GM19239 (cell line): ENCODE results near the gene THRA.
A peak's percentile ranks its signal among the peaks of the same experiment; 100 is the strongest.

Experiments used
- DNase-seq: peaks from one replicate; pipeline ENCODE4 v3.0.0; 2011; ENCODE audit warnings: low spot score; ENCODE audit not compliant: insufficient read length
- FAIRE-seq: peaks from 2 replicates; lab custom pipeline; 2011; peaks lifted over from hg19 to GRCh38; lab: Jason Lieb, UNC

Gene THRA

GRCh38 chr17:40063187-40063771, 514 bp downstream of the THRA start:
- FAIRE-seq (no peak), DNase-seq (no peak)

- FAIRE-seq (no peak), DNase-seq (no peak)
These were observed 1.3 kb downstream of the THRA start for GRCh38 chr17:40063901-40064531.

GRCh38 chr17:40064971-40065768, 2.4 kb downstream of the THRA start:
- FAIRE-seq (no peak), DNase-seq (no peak)

- no peak for FAIRE-seq
- DNase-seq, result no peak
These were observed 3.2 kb downstream of the THRA start for GRCh38 chr17:40065769-40066510.

DNA sequence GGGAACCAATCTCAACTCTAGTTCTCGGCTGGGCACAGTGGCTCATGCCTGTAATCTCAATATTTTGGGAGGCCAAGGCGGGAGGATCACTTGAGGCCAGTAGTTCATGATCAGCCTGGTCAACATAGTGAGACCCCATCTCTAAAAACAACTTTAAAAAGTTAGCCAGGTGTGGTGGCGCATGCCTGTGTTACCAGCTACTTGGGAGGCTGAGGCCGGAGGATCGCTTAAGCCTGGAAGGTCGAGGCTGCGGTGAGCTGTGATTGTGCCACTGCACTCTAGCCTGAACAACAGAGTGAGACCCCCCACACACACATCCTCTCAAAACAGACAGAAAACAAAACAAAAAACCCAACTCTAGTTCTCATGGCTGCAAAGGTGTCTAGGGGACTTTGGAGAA, 4.9 kb downstream of the THRA start:
- no peak for FAIRE-seq
- no peak for DNase-seq

DNA sequence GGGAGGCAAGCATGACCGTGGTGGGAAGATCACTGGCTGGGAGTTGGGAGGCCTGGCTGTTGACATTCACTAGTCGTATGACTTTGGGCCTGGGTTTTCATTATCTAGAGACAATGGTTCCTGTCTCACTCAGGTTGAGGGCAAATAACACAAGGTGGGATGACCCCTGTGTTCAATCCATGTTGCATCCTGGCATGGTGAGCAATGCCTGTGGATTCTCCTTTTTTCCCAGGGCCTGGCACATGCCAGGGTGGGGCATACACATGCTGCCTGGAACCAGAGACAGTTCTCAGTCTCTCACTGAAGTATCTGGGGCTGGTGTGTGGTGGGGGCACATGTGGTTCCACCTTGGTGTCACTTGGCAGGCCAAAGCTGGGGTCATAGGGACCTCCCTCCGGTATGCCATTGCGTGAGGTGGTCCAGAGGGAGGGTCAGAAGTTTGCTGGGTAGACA, 5.4 kb downstream of the THRA start:
- no peak for DNase-seq
- FAIRE-seq, result no peak

- no peak for FAIRE-seq
- DNase-seq, result no peak
These were observed 5.8 kb downstream of the THRA start for GRCh38 chr17:40068584-40068916.

DNA sequence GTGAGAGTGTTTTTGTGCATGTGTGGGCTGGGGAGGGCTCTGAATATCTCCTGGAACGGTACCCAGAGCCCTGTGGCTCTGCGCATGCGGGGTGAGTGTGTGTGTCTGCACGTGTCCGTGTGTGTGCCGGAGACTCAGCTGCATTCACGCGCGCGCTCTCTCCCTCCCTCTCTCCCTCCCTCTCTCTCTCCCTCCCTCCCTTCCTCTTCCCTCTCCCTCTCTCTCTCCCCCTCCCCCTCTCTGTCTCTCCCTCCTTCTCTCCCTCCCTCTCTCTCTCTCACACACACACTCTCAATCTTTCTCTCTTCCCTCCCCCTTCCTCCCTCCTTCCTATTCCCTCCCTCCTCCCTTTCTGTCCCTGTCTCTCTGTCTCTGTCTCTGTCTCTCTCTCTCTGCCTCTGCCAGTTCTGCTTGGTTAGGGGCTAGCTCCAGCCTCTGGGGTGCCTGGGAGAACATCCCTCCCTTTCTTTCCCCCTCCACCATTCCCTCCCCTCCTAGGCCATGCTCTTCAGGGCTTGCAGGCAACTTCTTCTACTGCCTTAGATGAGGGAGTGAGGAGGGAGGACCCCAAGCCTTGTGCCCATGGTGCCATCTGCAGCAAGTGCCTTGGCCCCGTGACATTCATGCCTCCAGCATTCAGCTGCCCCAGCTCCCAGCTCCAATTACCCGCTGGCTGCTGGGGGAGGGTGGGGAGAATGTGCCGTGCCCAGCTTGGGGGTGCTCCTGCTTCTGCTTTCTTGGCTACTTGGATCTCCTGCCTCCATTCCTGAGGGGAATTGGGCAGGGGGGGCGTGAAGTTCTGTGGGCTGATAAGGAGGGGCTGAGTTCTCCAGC, 6.4 kb downstream of the THRA start:
- DNase-seq, result no peak

GRCh38 chr17:40069751-40070708, 7.3 kb downstream of the THRA start:
- FAIRE-seq (peak; percentile 42), DNase-seq (no peak)

More for the DNA sequence above, 6.4 kb downstream of the THRA start:
- FAIRE-seq, result peak; percentile 87

DNA sequence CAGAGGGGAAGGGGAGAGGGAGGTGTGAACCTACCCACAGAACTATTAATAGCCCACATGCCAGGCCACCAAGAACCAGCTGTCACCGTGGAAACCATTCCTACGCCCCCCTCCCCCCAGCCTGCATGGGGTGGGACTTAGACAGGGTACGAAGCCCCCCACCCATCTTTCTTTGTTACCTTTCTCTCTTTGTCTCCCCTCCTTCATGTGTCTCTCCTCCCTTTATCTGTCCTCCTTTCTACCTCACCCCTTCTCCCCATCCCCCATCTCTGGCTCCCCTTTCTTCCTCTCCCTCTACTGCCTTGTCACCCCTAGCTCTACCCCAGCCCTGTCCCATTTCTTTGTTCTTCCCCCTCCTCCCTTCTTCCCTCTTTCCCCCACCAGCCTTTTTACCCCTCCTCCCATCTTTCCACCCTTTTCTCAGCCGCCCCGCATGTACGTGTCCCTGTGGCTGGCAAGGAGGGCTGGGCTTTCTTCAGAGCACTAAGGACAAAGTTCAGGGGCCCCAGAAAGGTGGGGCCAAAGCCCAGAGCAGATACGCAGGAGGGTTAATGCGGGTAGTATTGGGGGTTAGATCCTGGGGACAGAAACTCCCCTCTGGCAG, 8.0 kb downstream of the THRA start:
- DNase-seq (no peak), FAIRE-seq (no peak)

DNA sequence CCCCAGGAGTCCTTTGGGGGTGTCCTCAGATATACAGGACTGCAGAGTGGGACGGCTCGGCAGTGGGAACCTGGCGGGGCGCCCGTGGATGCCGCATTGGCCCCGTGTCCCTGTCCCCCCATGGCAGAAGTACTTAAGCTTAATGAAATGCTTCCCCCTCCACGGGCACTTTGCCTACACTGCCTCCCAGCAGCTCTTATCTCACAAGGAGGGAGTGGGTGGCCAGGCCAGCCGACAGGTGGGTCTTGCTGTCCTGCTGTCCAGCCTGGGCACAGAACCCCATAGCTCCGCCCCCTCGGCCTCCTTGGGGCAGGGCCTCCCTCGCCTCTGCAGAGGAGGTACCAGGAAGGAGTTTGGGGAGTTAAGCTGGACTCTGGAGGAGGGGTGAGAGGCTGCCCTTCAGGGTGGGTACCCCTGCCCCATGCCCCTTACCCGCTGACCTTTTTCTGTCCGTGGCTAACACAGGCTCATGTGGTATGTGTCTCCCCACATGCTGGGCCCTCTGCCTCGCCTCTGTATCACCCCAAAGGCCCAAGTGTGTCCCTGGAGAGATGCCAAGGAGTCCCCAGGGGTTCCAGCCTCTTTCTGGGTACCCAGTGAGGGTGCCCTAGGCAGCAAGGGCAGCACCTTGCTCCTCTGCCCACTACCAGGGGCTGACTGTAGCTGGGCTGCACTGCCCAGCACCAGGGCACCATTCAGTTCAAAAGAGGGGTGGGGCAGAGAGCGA, 8.7 kb downstream of the THRA start:
- DNase-seq (no peak), FAIRE-seq (no peak)

DNA sequence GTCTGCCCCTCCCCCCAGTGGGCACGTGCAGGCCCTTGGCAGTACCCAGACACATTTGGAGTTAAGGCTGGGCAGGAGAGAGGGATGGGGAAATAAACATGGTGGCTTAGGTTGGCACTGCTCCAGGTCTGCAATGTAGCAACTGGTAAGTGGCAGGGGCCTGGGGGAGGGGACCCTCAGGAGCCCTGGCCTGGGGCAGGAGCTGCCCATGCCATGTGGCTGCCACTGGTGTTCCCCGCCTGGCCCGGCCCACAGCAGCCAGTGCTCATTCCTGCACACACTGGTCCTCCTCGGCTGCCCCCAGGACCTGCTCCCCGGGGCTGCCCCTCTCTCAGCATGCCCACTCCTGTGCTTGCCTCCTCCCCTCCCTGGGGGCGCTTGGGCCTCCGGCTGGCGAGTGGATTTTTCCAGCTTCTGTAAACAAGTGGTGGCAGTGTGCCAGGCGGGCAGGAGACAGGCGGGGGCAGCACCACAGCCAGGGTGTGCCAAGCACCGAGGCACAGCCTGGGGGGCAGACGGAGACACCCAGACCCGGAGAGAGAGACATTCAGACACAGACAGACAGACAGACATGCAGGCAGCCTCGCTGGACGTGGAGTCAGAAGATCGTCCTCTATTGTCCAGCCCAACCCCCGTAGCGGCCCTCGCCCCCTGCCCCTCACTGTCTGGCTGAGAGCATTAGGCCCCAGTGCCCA, 9.4 kb downstream of the THRA start:
- FAIRE-seq (no peak), DNase-seq (no peak)

DNA sequence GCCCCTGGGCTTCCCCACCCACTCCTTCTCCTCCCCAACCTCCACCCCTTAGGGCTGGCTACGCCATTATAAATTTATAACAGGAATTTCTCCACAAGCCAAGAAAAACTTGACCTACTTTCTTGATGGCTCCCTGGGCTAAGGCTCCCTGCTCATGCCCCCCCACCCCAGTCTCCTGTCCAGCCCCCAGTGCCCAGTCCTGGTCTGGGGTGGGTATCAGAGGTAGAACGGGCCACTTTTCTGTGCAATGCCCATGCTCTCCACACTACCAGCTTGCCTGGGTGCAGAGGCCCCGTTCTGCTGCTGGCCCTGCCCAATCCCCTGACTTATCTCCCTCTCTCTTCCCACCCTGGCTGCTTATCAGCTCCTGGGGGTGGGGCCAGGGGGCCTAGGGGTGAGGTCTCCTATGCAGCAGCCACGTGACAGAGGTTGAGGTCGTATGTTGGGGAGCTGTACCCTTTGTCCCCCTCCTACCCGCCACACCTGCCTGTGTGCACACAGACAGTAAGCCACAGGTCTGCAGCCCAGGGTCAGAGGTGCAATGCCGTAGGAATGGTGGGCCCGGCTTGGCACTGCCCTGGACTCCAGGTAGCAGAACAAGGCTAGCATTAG, 10.1 kb downstream of the THRA start:
- DNase-seq, result no peak
- FAIRE-seq, result no peak

GRCh38 chr17:40073454-40074174, 10.8 kb downstream of the THRA start:
- DNase-seq, result no peak
- FAIRE-seq, result no peak

DNA sequence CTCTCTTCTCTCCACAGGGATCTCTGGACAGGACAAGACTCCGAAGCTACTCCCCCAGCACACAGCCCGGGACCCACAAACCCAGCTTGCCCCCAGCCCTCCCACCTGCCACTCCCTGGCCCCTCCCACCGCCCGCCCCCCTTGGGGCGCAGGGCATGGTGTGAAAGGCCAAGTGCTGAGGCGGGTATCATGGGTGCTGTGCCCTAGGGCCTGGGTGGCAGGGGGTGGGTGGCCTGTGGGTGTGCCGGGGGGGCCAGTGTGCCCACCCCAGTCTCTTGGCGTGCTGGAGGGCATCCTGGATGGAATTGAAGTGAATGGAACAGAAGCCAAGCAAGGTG, 11.4 kb downstream of the THRA start:
- FAIRE-seq (no peak), DNase-seq (no peak)

GRCh38 chr17:40074871-40075200, 12.1 kb downstream of the THRA start:
- DNase-seq, result no peak
- no peak for FAIRE-seq
